GM23338 (cell line): Measurements from ENCODE around the gene MAP2K7.

ENCODE experiments used
- CREB1 ChIP-seq: fragments of 250-450 bp; sonication (Bioruptor Pico); IDR thresholded peaks from 2 replicates; pipeline ENCODE4 v1.5.0; 2020; ENCODE audit warnings: low read depth, mild to moderate bottlenecking, moderate library complexity
- EZH2 ChIP-seq: fragments of 200-600 bp; sonication (generic); IDR thresholded peaks from one replicate; pipeline ENCODE4 v1.8.0; 2017; ENCODE audit warnings: antibody characterized with exemption, mild to moderate bottlenecking, low read depth; ENCODE audit not compliant: unreplicated experiment
- EZH2phosphoT487 ChIP-seq: fragments of 200-600 bp; sonication (generic); IDR thresholded peaks from one replicate; pipeline ENCODE4 v1.8.1; 2018; ENCODE audit warnings: antibody characterized with exemption; ENCODE audit not compliant: unreplicated experiment
- POLR2AphosphoS5 ChIP-seq: IDR thresholded peaks from 2 replicates; pipeline ENCODE4 v1.6.1; 2016; ENCODE audit warnings: antibody characterized with exemption, low read depth
- STAT1 ChIP-seq: IDR thresholded peaks from one replicate; pipeline ENCODE4 v1.6.1; 2016; ENCODE audit warnings: antibody characterized with exemption; ENCODE audit not compliant: unreplicated experiment
- ZNF114 ChIP-seq: fragments of 250-450 bp; sonication (Bioruptor Pico); IDR thresholded peaks from 2 replicates; pipeline ENCODE4 v1.5.0; 2020; ENCODE audit warnings: mild to moderate bottlenecking, moderate library complexity
- TF ChIP-seq, protein P1 (sequence below): IDR thresholded peaks from one replicate; pipeline ENCODE4 v1.6.1; 2018; ENCODE audit warnings: antibody characterized with exemption; ENCODE audit not compliant: unreplicated experiment
- TF ChIP-seq, protein P2 (sequence below), 2 experiments: fragments of 200-600 bp in 1 of 2; sonication (generic) in 1 of 2; conservative IDR thresholded peaks; 2 replicates each; pipeline versions ENCODE4 v1.5.1 to v1.6.1; 2016 to 2017; ENCODE audit warnings: antibody characterized with exemption in 2 of 2, low read depth in 2 of 2, mild to moderate bottlenecking in 2 of 2, moderate library complexity in 1 of 2
- TF ChIP-seq, protein P3 (sequence below): IDR thresholded peaks from 2 replicates; pipeline ENCODE4 v1.6.1; 2016; ENCODE audit warnings: antibody characterized with exemption

DNA sequence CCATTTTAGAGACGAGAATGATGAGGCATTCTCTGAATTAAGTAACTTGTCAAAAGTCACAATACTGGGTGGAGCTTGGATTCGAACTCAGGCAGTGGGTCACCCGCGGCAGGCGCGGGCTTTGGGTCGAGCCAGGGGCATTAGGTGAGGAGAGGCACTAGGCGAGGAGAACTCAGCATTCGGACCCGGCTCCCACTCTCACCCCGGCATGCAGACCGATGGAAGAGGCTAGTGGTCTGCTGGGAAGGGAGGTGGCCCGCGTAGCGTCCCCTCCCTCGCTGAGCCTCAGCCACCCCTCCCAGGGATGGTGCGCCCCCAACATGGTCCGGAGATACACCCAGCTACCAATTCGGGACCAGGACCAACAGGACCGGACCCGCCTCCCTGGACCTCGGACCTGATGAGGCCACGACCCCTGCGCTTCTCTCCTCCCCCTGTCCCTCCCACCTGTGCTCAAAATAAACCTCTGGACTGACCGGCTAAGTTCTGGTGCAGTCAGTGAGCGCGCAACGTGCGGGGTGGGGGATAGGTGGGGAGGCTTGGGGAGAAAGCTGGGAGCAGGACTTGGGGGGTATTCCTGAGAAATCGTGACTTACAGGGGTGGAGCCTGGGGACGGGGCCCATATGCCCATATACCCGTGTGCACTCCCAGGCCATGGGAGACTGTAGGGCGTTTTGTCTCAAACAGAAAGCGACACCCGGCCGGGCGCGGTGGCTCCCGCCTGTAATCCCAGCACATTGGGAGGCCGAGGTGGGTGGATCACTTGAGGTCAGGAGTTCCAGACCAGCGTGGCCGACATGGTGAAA lies 15.1 kb downstream of the MAP2K7 start:
- TF ChIP-seq, protein P1, sequence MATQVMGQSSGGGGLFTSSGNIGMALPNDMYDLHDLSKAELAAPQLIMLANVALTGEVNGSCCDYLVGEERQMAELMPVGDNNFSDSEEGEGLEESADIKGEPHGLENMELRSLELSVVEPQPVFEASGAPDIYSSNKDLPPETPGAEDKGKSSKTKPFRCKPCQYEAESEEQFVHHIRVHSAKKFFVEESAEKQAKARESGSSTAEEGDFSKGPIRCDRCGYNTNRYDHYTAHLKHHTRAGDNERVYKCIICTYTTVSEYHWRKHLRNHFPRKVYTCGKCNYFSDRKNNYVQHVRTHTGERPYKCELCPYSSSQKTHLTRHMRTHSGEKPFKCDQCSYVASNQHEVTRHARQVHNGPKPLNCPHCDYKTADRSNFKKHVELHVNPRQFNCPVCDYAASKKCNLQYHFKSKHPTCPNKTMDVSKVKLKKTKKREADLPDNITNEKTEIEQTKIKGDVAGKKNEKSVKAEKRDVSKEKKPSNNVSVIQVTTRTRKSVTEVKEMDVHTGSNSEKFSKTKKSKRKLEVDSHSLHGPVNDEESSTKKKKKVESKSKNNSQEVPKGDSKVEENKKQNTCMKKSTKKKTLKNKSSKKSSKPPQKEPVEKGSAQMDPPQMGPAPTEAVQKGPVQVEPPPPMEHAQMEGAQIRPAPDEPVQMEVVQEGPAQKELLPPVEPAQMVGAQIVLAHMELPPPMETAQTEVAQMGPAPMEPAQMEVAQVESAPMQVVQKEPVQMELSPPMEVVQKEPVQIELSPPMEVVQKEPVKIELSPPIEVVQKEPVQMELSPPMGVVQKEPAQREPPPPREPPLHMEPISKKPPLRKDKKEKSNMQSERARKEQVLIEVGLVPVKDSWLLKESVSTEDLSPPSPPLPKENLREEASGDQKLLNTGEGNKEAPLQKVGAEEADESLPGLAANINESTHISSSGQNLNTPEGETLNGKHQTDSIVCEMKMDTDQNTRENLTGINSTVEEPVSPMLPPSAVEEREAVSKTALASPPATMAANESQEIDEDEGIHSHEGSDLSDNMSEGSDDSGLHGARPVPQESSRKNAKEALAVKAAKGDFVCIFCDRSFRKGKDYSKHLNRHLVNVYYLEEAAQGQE = no peak
- no peak for TF ChIP-seq POLR2AphosphoS5
- TF ChIP-seq, protein P2, sequence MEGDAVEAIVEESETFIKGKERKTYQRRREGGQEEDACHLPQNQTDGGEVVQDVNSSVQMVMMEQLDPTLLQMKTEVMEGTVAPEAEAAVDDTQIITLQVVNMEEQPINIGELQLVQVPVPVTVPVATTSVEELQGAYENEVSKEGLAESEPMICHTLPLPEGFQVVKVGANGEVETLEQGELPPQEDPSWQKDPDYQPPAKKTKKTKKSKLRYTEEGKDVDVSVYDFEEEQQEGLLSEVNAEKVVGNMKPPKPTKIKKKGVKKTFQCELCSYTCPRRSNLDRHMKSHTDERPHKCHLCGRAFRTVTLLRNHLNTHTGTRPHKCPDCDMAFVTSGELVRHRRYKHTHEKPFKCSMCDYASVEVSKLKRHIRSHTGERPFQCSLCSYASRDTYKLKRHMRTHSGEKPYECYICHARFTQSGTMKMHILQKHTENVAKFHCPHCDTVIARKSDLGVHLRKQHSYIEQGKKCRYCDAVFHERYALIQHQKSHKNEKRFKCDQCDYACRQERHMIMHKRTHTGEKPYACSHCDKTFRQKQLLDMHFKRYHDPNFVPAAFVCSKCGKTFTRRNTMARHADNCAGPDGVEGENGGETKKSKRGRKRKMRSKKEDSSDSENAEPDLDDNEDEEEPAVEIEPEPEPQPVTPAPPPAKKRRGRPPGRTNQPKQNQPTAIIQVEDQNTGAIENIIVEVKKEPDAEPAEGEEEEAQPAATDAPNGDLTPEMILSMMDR (conservative IDR thresholded peaks at IDR 0.05; ENCODE audit: low read depth in 2 of 2) = no peak
- no peak for TF ChIP-seq EZH2
- TF ChIP-seq EZH2phosphoT487 = no peak
- TF ChIP-seq, protein P3, sequence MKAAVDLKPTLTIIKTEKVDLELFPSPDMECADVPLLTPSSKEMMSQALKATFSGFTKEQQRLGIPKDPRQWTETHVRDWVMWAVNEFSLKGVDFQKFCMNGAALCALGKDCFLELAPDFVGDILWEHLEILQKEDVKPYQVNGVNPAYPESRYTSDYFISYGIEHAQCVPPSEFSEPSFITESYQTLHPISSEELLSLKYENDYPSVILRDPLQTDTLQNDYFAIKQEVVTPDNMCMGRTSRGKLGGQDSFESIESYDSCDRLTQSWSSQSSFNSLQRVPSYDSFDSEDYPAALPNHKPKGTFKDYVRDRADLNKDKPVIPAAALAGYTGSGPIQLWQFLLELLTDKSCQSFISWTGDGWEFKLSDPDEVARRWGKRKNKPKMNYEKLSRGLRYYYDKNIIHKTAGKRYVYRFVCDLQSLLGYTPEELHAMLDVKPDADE = no peak
- no peak for TF ChIP-seq CREB1 (CRISPR knock-in tag)
- TF ChIP-seq ZNF114 = no peak
- no peak for TF ChIP-seq STAT1
